DND-41 (cell line): ENCODE data around the gene NACC2.

Experiments
- EZH2 ChIP-seq: IDR thresholded peaks from 3 replicates; pipeline ENCODE4 v1.6.1; 2012; ENCODE audit warnings: borderline replicate concordance, low read depth, mild to moderate bottlenecking, moderate library complexity, low read length, inconsistent platforms; ENCODE audit not compliant: severe bottlenecking
- TF ChIP-seq, protein P1 (sequence below): IDR thresholded peaks from 2 replicates; pipeline ENCODE4 v1.5.1; 2012; ENCODE audit warnings: borderline replicate concordance, low read length, moderate library complexity, mild to moderate bottlenecking; ENCODE audit not compliant: poor library complexity, severe bottlenecking; ENCODE audit errors: extremely low read depth

DNA sequence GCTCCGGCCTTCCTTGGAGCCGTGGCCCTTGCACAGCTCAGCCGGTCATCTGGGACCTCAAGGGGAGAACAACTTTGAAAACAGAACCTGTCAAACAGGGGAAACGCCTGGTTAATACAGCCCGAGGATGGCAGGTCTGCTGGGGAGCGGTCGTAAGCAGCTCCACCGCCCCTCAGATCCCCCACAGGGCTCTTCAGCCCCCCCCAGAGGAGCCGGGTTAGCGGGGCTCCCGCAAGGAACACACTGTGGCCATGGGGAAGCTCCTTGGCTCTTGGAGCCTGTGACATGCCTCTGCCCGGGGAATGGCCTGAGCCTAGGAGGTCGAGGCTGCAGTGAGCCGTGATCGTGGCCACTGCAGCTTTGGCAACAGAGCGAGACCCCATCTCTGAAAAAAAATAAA lies 16.8 kb upstream of the NACC2 start:
- TF ChIP-seq, protein P1, sequence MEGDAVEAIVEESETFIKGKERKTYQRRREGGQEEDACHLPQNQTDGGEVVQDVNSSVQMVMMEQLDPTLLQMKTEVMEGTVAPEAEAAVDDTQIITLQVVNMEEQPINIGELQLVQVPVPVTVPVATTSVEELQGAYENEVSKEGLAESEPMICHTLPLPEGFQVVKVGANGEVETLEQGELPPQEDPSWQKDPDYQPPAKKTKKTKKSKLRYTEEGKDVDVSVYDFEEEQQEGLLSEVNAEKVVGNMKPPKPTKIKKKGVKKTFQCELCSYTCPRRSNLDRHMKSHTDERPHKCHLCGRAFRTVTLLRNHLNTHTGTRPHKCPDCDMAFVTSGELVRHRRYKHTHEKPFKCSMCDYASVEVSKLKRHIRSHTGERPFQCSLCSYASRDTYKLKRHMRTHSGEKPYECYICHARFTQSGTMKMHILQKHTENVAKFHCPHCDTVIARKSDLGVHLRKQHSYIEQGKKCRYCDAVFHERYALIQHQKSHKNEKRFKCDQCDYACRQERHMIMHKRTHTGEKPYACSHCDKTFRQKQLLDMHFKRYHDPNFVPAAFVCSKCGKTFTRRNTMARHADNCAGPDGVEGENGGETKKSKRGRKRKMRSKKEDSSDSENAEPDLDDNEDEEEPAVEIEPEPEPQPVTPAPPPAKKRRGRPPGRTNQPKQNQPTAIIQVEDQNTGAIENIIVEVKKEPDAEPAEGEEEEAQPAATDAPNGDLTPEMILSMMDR: no peak
- TF ChIP-seq EZH2: no peak
